Measurements from ENCODE around the gene GPATCH8.

GPATCH8 gene

DNA sequence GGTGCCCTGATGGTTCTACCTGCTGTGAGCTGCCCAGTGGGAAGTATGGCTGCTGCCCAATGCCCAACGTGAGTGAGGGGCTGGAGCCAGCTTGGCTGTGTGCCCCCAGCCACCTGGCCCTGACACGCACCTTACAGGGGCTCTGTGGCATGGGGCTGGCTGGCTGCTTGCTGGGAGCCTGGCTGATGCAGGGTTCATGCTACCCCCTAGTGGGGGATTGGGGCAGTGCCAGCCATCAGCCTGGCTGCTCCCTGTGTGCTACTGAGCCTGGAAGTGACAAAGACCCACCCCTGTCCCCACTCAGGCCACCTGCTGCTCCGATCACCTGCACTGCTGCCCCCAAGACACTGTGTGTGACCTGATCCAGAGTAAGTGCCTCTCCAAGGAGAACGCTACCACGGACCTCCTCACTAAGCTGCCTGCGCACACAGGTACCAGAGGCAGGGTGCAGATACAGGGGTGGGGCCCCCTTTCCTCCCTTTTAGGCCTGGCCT, 152.4 kb downstream of the GPATCH8 start:
- Histone ChIP-seq H3K4me3 (ENCODE audit: low read depth, low read length) (no peak overlapping the region), H3K27me3 (replicated peaks) (no peaks in the 10 kb centered on the region), H3K27ac (no peak overlapping the region), H3K36me3 (replicated peaks) (peaks cover 29% of the 10 kb centered on the region)
- peak; percentile 88 for TF ChIP-seq CTCF (IDR thresholded peaks at IDR 0.05; ENCODE audit: low read depth, low read length, missing control alignments)
- in situ Hi-C loops (cut with HindIII; ENCODE audit: low pct_ligation_motif_present, low sequenced_read_pairs) = no loop called here
- peak; percentile 36 for DNase-seq

DNA sequence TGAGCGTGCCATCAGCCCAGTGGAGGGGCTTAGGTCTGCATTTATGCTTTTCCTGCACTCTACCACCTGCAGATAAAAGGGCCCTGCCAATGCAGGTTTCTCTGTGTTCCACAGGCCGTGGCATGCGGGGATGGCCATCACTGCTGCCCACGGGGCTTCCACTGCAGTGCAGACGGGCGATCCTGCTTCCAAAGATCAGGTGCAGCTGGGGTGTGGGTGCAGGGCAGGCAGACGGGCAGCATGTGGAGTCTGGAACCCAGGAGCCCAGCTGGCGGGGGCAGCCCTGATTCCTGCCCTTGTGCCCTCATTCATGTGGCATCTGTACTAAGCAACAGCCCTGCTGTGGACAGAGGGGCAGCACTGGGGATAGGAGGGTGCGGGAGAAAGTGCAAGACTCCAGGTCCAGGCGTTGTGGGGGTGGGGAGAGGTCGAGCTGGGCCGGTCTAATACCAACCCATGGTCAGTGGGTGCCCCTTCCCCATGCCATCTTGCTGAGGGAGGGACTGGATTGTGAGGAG, 153.6 kb downstream of the GPATCH8 start:
- DNase-seq = no peak
- in situ Hi-C loops (cut with HindIII; ENCODE audit: low pct_ligation_motif_present, low sequenced_read_pairs) = no loop called here
- Histone ChIP-seq H3K36me3 (replicated peaks) (peaks cover 29% of the 10 kb centered on the region), H3K4me3 (ENCODE audit: low read depth, low read length) (no peak overlapping the region), H3K27me3 (replicated peaks) (no peaks in the 10 kb centered on the region), H3K27ac (no peak overlapping the region)
- no peak for TF ChIP-seq CTCF (IDR thresholded peaks at IDR 0.05; ENCODE audit: low read depth, low read length, missing control alignments)

GRCh38 chr17:44348988-44349364, 154.2 kb downstream of the GPATCH8 start:
- in situ Hi-C loops (cut with HindIII; ENCODE audit: low pct_ligation_motif_present, low sequenced_read_pairs) = no loop called here
- no peak for TF ChIP-seq CTCF (IDR thresholded peaks at IDR 0.05; ENCODE audit: low read depth, low read length, missing control alignments)
- no peaks in the 10 kb centered on the region for H3K27me3 ChIP-seq (replicated peaks)
- no peak overlapping the region for H3K27ac ChIP-seq
- DNase-seq = no peak
- H3K4me3 ChIP-seq (ENCODE audit: low read depth, low read length) = no peak overlapping the region
- peaks cover 29% of the 10 kb centered on the region for H3K36me3 ChIP-seq (replicated peaks)

- Histone ChIP-seq H3K4me3 (ENCODE audit: low read depth, low read length) (no peak overlapping the region), H3K27ac (no peak overlapping the region), H3K36me3 (replicated peaks) (peaks cover 29% of the 10 kb centered on the region), H3K27me3 (replicated peaks) (no peaks in the 10 kb centered on the region)
- peak; percentile 56 for DNase-seq
- in situ Hi-C loops (cut with HindIII; ENCODE audit: low pct_ligation_motif_present, low sequenced_read_pairs) = no loop called here
- TF ChIP-seq CTCF (IDR thresholded peaks at IDR 0.05; ENCODE audit: low read depth, low read length, missing control alignments) = no peak
Measured at GRCh38 chr17:44348234-44348987, 154.8 kb downstream of the GPATCH8 start.
